NB4 (cell line): ENCODE measurements around the gene TBC1D25.

Experiments used
- POLR2A ChIP-seq: IDR thresholded peaks from 2 replicates; pipeline ENCODE4 v1.6.1; 2011; ENCODE audit warnings: mild to moderate bottlenecking; ENCODE audit not compliant: insufficient read length; ENCODE audit errors: extremely low read depth
- TF ChIP-seq, protein P1 (sequence below): IDR thresholded peaks from one replicate; pipeline ENCODE4 v1.5.1; 2012; ENCODE audit warnings: low read depth, low read length

GRCh38 chrX:48540028-48540375 lies 488 bp downstream of the TBC1D25 start:
- TF ChIP-seq, protein P1, sequence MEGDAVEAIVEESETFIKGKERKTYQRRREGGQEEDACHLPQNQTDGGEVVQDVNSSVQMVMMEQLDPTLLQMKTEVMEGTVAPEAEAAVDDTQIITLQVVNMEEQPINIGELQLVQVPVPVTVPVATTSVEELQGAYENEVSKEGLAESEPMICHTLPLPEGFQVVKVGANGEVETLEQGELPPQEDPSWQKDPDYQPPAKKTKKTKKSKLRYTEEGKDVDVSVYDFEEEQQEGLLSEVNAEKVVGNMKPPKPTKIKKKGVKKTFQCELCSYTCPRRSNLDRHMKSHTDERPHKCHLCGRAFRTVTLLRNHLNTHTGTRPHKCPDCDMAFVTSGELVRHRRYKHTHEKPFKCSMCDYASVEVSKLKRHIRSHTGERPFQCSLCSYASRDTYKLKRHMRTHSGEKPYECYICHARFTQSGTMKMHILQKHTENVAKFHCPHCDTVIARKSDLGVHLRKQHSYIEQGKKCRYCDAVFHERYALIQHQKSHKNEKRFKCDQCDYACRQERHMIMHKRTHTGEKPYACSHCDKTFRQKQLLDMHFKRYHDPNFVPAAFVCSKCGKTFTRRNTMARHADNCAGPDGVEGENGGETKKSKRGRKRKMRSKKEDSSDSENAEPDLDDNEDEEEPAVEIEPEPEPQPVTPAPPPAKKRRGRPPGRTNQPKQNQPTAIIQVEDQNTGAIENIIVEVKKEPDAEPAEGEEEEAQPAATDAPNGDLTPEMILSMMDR: no peak
- no peak for TF ChIP-seq POLR2A
